Activated CD8-positive, alpha-beta memory T cell treated with anti-CD3 and anti-CD28 coated beads, Interleukin-2, amount 10 ng/mL, durations not matched to agents 7 days and 5 days (primary cell): ENCODE results near the gene ACOX3. TPM values are rescaled to one million over a fixed set of nuclear protein-coding genes. Genes with fewer than 3 reads are reported as not detected.

ENCODE experiments used
- ATAC-seq: fragments of 150-1000 bp; cut with Tn5 transposase; one replicate; pipeline ENCODE4 v1.10.0; 2021; ENCODE audit warnings: moderate library complexity
- CTCF ChIA-PET: fragments of 350-600 bp; sonication (Branson Sonifier 250); formaldehyde crosslinking; loops from one replicate; lab custom pipeline; 2021; ENCODE audit warnings: antibody characterized with exemption; lab: Charles Lee
- DNase-seq: peaks from one replicate; pipeline ENCODE4 v3.0.0-alpha.2; 2020
- H3K27ac Mint-ChIP-seq: one replicate; pipeline ENCODE4 v1.8.0; 2021; ENCODE audit warnings: mild to moderate bottlenecking, mixed read lengths
- H3K27me3 Mint-ChIP-seq: one replicate; pipeline ENCODE4 v1.8.0; 2021; ENCODE audit warnings: mixed read lengths
- H3K36me3 Mint-ChIP-seq: one replicate; pipeline ENCODE4 v1.8.0; 2021; ENCODE audit warnings: mild to moderate bottlenecking, mixed read lengths
- H3K4me1 Mint-ChIP-seq: one replicate; pipeline ENCODE4 v1.8.0; 2021; ENCODE audit warnings: mixed read lengths
- H3K4me3 Mint-ChIP-seq: one replicate; pipeline ENCODE4 v1.8.0; 2021; ENCODE audit warnings: mild to moderate bottlenecking, moderate library complexity, mixed read lengths
- H3K9me3 Mint-ChIP-seq: one replicate; pipeline ENCODE4 v1.8.0; 2022; ENCODE audit warnings: low read depth, mixed read lengths
- total RNA-seq, 2 experiments: library from RNA; stranded (reverse); gene quantifications; one replicate each; pipeline ENCODE4 v1.2.3, GENCODE V29; 2021

ACOX3 gene
- total RNA-seq, 2 experiments from 2014 or later, result 11.7 to 13.0 TPM

DNA sequence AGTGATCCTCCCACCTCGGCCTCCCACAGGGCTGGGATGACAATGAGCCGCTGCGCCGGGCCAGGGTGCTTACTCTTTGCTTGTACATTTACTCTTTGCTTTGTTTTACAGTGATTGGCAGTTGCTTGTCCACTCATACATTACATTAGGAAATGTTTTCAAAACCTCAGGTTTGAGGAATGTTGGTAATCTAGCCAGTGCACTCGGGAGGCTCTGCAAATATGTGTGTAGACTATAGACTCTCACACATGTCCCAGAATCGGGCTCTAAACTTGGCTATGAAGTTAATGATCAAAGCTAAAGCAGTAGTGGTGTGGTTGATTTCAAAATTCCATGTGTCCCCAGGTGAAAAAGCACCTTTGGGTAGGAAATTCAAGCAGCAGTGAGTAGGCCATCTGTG, 20.6 kb upstream of the ACOX3 start:
- no peaks in the 10 kb centered on the region for H3K4me1 Mint-ChIP-seq
- H3K9me3 Mint-ChIP-seq, result no peaks in the 10 kb centered on the region
- peaks cover 3% of the 10 kb centered on the region for H3K36me3 Mint-ChIP-seq
- no peak overlapping the region for H3K4me3 Mint-ChIP-seq
- no peak overlapping the region for H3K27ac Mint-ChIP-seq
- ATAC-seq (no peak), DNase-seq (no peak)
- CTCF ChIA-PET, result no interaction called here
- H3K27me3 Mint-ChIP-seq, result no peaks in the 10 kb centered on the region

DNA sequence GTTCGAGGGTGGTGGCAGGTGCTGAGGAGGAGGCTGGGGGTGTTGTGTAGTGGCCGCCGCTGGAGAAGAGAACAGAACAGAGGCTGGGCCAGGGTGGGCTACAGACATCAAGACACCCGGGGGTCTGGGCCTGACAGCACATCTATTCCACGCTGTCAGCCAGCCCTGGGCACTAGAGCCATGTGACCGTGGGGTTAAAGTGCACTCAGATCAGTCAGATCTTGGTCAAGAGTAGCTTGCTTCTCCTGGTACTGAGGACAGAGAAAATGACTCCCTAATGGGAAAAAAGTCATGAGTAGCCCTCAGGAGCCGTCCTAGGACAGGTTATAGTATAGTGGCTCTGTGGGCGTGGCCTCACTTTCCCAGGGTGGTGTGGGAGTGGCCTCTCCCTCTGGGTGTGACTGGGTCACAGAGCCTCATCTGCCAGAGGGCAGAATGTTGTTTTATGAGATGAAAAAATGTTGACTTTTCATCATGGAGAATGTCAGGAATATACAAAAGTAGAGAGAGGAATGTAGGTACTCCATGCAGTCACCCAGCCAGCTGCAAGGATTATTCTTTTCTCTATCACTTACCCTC, 19.4 kb upstream of the ACOX3 start:
- Mint-ChIP-seq H3K4me3 (no peak overlapping the region), H3K27ac (no peak overlapping the region), H3K36me3 (peaks cover 3% of the 10 kb centered on the region), H3K9me3 (no peaks in the 10 kb centered on the region), H3K27me3 (no peaks in the 10 kb centered on the region), H3K4me1 (no peaks in the 10 kb centered on the region)
- no peak for DNase-seq
- ATAC-seq, result no peak
- CTCF ChIA-PET, result interaction anchor here (3.4 kb wide), 1 partner anchor 9 kb away, joined by 12 read pairs; no protein-coding TSS in a partner anchor

DNA sequence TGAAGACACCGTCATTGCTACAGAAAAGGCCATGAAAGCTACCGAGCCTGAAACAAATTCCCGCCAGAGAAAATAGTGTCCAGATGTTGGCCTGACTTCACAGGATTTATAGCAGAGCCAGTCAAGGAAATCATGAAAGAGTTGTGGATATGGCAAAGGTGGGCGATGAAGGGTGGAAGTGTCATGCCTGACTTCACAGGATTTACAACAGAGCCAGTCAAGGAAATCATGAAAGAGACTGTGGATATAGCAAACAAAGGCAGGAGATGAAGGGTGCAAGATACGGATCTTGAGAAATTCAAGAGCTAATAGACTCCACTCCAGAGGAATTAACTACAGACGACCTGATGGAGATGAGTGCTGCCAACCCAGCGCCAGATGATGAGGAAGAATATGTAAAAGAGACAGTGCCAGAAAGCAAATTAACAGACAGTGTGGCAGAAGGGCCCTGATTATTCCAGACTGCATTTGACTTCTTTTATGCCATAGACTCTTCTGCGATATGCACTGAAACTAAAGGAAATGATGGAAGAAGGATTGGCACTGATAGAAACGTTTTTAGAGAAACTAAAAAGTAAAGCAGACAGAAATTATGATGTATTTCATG, 17.2 kb upstream of the ACOX3 start:
- CTCF ChIA-PET, result interaction anchor here (3.4 kb wide), 1 partner anchor 11 kb away, joined by 12 read pairs; no protein-coding TSS in a partner anchor
- no peaks in the 10 kb centered on the region for H3K9me3 Mint-ChIP-seq

DNA sequence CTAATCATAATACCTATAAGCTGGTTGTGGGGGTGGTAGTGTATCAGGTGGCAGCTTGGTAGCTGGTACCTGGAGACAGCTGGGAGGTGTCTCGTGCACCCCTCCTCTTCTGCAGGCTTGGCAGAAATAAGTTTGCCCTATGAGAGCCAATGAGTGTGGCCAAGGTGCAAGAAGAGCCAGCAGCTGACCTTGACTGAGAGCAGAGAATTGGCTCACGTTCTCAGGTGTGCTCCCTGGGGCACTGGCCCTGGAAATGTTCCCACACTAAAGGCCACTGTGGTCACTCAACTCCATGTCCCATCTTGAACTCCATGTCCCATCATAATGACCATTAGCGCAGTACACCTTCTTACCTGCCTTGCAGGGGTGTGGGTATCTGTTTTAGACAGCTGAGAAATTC, 13.4 kb upstream of the ACOX3 start:
- Mint-ChIP-seq H3K9me3 (no peaks in the 10 kb centered on the region), H3K36me3 (peaks cover 13% of the 10 kb centered on the region)

More for the DNA sequence above, 17.2 kb upstream of the ACOX3 start:
- no peak for DNase-seq
- peaks cover 10% of the 10 kb centered on the region for H3K36me3 Mint-ChIP-seq
- ATAC-seq, result no peak
- no peaks in the 10 kb centered on the region for H3K4me1 Mint-ChIP-seq
- H3K4me3 Mint-ChIP-seq, result no peak overlapping the region
- H3K27me3 Mint-ChIP-seq, result no peaks in the 10 kb centered on the region
- no peak overlapping the region for H3K27ac Mint-ChIP-seq

DNA sequence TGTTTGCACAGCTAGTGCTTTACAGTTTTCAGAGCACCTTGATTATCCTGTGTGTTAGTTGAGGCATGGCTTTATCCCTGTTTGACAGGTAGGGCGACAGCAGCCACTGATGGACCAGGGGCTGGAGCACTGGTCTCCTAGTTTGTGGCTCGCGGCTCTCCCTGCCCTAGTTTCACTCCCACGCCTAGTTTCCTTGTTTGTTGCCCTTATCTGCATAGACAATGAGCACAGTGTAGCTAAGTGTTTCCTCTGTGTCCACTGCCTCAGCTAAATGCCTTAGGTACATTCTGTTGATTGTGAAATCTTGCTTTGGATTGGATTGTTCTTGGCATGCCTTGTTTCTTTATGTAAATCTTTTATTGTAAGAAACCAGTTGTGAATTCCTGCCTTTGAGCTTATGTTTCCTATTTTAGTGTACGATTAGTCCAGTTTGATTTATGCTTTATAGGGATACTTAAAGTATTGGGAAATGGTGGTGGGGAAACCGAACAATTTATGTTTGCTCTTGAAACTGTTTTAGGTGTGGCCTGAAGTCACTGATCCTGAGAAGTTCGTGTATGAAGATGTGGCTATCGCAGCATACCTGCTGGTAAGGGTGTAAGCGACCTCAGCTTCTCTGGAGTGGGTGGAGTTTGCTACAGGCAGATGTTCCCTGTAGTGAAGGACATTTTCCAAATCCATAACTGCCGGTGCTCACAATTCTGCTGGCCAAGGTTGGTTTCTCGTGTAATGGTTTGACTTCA, 11.1 kb upstream of the ACOX3 start:
- ATAC-seq (no peak), DNase-seq (no peak)
- CTCF ChIA-PET, result interaction anchor here (0.7 to 1.3 kb wide), 2 partner anchors 17 to 1386 kb away, joined by 3 to 5 read pairs; no protein-coding TSS in a partner anchor
- H3K9me3 Mint-ChIP-seq, result no peaks in the 10 kb centered on the region
- H3K36me3 Mint-ChIP-seq, result peaks cover 10% of the 10 kb centered on the region
- no peak overlapping the region for H3K4me3 Mint-ChIP-seq
- no peak overlapping the region for H3K27ac Mint-ChIP-seq
- H3K4me1 Mint-ChIP-seq, result peaks cover 3% of the 10 kb centered on the region
- no peaks in the 10 kb centered on the region for H3K27me3 Mint-ChIP-seq

More for the DNA sequence above, 13.4 kb upstream of the ACOX3 start:
- ATAC-seq (no peak), DNase-seq (no peak)
- CTCF ChIA-PET, result interaction anchor here (0.8 kb wide), 1 partner anchor 340 kb away, joined by 3 read pairs; no protein-coding TSS in a partner anchor
- H3K4me3 Mint-ChIP-seq, result no peak overlapping the region
- H3K27ac Mint-ChIP-seq, result no peak overlapping the region
- H3K4me1 Mint-ChIP-seq, result peaks cover 3% of the 10 kb centered on the region
- H3K27me3 Mint-ChIP-seq, result no peaks in the 10 kb centered on the region

DNA sequence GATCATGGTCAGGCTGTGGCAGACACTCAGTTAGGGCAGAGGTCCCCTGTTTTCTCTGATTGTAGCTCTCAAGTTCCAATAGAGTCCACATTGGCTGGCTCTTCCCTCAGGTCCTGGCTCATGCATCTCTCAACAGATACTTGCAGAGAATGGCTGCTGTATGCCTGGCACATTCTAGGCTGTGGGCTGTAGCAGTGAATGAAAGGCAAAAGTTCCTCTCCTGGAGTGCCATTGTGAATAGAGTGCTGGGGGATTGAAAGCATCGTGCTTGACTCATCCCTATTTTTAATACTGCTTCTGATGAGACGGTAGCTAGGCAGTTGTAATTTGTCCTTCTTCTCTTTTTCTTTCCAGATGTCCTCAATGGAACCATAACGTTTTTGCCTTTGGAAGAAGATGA, 5.6 kb upstream of the ACOX3 start:
- Mint-ChIP-seq H3K36me3 (peaks cover 2% of the 10 kb centered on the region), H3K4me3 (no peak overlapping the region), H3K27me3 (no peaks in the 10 kb centered on the region), H3K4me1 (peaks cover 36% of the 10 kb centered on the region), H3K27ac (no peak overlapping the region), H3K9me3 (no peaks in the 10 kb centered on the region)
- ATAC-seq (no peak), DNase-seq (no peak)
- CTCF ChIA-PET, result no interaction called here

DNA sequence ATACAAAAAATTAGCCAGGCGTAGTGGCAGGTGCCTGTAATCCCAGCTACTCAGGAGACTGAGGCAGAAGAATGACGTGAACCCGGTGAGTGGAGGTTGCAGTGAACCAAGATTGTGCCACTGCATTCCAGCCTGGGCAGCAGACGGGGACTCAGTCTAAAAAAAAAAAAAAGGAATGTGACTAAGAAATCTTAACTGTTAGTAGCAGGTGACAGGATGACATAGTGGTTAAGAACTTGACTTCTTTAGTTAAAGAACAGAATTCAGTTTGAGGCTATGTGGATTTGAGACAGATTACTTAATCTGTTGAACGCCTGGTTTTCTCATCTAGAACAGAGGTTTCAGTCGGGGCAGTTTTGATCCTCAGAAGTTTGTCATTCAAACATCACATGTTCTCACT, 3.3 kb upstream of the ACOX3 start:
- H3K27me3 Mint-ChIP-seq, result no peaks in the 10 kb centered on the region
- peaks cover 51% of the 10 kb centered on the region for H3K4me1 Mint-ChIP-seq
- ATAC-seq (no peak), DNase-seq (no peak)
- peaks cover 2% of the 10 kb centered on the region for H3K36me3 Mint-ChIP-seq
- H3K9me3 Mint-ChIP-seq, result no peaks in the 10 kb centered on the region
- CTCF ChIA-PET, result no interaction called here
- no peak overlapping the region for H3K27ac Mint-ChIP-seq
- H3K4me3 Mint-ChIP-seq, result no peak overlapping the region

DNA sequence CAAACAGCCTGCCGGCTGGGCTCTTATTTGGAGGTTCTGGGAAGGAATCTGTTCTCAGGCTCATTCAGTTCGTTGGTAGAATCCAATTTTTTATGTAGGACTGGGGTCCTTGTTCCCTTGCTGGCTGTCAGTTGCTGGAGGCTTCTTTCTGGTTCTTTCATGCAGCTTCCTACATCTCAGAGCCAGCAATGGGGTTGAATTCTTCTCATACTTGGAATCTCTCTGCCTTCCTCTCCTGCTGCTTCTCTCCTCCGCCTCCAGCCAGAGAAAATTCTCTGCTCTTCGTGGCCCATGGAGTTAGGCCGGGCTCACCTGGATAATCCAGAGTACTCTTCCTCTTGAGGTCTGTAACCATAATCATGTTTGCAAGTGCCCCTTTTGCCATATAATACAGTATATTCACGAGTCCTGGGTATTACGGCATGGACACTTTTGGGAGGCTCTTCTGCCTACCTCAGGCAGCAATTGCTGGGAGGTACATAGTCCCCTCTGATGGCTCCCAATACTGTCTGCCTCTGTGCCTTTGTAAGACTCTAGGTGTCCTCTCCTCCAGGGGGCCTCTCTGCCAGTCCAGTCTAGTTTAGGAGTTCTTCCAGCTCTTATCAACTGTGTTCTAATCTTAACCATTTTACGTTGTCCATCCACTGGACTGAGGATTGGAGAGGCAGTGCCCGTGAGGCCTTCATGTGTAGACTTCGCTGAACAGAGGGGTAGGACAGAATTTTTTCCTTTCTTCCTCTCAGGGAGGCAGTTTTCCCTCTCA, 2.3 kb upstream of the ACOX3 start:
- ATAC-seq, result no peak
- Mint-ChIP-seq H3K4me3 (peak overlapping the region; percentile 45), H3K9me3 (no peaks in the 10 kb centered on the region), H3K36me3 (peaks cover 2% of the 10 kb centered on the region), H3K27ac (no peak overlapping the region), H3K4me1 (peaks cover 60% of the 10 kb centered on the region), H3K27me3 (no peaks in the 10 kb centered on the region)
- CTCF ChIA-PET, result no interaction called here
- no peak for DNase-seq

DNA sequence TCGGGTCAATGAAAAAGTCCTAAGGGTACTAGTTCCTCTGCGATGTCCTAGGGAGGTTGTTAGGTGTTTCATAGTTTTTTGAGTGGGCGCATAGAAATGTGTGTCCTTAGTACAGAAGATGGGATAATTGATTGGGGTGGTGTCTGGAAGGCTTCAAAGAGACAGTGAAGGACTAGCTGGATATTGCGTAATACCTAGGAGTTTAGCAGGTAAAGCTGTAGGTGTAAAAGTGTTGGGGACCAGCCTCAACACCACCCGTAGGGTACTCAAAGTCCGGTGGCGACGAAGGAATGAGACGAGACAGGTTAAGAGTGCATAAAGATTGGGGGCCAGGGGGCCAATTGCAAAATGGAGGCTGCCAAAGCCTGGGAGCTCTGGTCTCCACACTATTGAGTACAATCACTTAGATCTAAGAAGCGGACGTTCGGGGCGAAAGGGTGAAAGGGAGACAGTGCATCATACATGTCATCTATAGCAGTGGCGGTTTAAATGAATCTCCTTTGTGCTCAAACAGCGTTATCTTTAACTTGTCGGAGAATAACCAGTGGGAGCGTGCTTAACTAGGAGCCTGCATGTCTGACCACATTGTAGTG, 1.1 kb upstream of the ACOX3 start:
- no peak for ATAC-seq
- no peaks in the 10 kb centered on the region for H3K27me3 Mint-ChIP-seq
- H3K4me3 Mint-ChIP-seq, result peak overlapping the region; percentile 90
- CTCF ChIA-PET, result interaction anchor here (0.5 kb wide), 1 partner anchor 153 kb away, joined by 3 read pairs; no protein-coding TSS in a partner anchor
- peaks cover 2% of the 10 kb centered on the region for H3K36me3 Mint-ChIP-seq
- H3K27ac Mint-ChIP-seq, result peak overlapping the region; percentile 81
- H3K4me1 Mint-ChIP-seq, result peaks cover 67% of the 10 kb centered on the region
- no peak for DNase-seq
- no peaks in the 10 kb centered on the region for H3K9me3 Mint-ChIP-seq

DNA sequence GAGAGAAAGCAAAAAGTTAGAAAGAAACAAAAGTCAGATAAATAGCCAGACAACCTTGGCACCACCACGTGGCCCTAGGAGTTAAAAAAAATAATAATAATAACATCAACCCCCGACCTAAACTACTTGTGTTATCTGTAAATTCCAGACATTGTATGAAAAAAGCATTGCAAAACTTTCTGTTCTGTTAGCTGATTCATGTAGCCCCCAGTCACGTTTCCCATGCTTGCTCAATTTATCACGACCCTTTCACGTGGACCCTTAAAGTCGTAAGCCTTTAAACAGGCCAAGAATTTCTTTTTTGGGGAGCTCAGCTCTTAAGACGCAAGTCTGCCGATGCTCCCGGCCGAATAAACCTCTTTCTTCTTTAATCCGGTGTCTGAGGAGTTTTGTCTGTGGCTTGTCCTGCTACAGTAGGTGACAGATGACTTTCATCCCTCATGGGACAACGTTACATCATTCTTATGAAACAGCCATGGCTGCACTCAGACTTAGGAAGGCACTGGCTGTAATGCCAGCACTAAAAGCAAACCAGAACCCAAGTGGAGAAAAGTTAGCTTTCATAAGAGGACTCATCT, 520 bp downstream of the ACOX3 start:
- Mint-ChIP-seq H3K9me3 (no peaks in the 10 kb centered on the region), H3K36me3 (peaks cover 2% of the 10 kb centered on the region), H3K27ac (peak overlapping the region; percentile 98), H3K4me3 (peak overlapping the region; percentile 98), H3K27me3 (no peaks in the 10 kb centered on the region), H3K4me1 (peaks cover 74% of the 10 kb centered on the region)
- DNase-seq, result peak; percentile 55
- CTCF ChIA-PET, result interaction anchor here (1.1 to 1.7 kb wide), 3 partner anchors 9 to 31 kb away, joined by 4 to 9 read pairs (median 6); no protein-coding TSS in a partner anchor
- peak; percentile 43 for ATAC-seq

DNA sequence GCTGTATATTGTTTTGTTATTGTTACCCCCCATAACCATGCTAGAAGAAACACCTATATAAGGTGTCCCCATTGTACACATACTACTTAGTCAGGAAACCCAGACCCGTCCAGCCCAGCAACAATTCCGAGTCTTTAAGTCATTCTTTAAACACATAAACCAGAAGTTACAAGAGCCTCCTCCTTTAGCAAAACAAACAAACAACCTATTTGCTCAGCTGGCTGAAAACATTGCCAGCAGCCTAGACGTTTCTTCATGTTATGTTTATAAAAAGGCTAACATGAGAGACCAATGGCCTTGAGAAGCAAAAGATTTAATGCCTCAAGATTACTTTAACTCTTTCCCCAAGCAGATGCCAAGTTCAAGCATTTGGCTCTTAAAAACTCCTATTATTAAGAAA, 1.4 kb downstream of the ACOX3 start:
- H3K27ac Mint-ChIP-seq, result no peak overlapping the region
- no peak for DNase-seq
- peaks cover 2% of the 10 kb centered on the region for H3K36me3 Mint-ChIP-seq
- ATAC-seq, result no peak
- CTCF ChIA-PET, result interaction anchor here (1.4 kb wide), 2 partner anchors 10 to 25 kb away, joined by 3 to 9 read pairs; no protein-coding TSS in a partner anchor
- no peaks in the 10 kb centered on the region for H3K27me3 Mint-ChIP-seq
- H3K4me1 Mint-ChIP-seq, result peaks cover 75% of the 10 kb centered on the region
- H3K4me3 Mint-ChIP-seq, result peak overlapping the region; percentile 7
- H3K9me3 Mint-ChIP-seq, result no peaks in the 10 kb centered on the region

DNA sequence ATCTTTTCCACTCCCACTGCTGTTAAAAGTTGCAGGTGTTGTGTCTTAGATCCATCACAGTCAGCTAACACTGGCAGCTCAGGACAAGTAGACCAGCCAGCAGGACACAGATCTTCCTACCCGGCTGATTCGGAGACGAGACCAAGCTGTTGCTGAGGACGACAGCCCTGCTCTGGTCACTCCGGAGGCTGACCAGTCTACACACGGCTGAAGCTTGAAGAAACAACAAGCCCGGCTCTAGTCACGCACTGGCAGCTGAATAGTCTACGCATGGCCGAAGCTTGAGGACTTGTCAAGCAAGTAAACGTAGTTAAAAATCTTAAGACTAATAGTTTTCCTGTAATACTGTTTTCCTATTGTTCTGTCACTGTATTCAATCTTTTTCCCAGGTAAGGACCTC, 1.8 kb downstream of the ACOX3 start:
- H3K27me3 Mint-ChIP-seq, result no peaks in the 10 kb centered on the region

More for the DNA sequence above, 1.8 kb downstream of the ACOX3 start:
- CTCF ChIA-PET, result interaction anchor here (1.4 to 1.7 kb wide), 2 partner anchors 10 to 24 kb away, joined by 3 to 5 read pairs; no protein-coding TSS in a partner anchor
- Mint-ChIP-seq H3K36me3 (peaks cover 2% of the 10 kb centered on the region), H3K27ac (no peak overlapping the region), H3K9me3 (no peaks in the 10 kb centered on the region), H3K4me1 (peaks cover 71% of the 10 kb centered on the region), H3K4me3 (peak overlapping the region; percentile 7)
- no peak for ATAC-seq
- no peak for DNase-seq
